Panc1 (cell line): ENCODE measurements around the gene ITPR2. TPM values are rescaled to one million over a fixed set of nuclear protein-coding genes. Genes with fewer than 3 reads are reported as not detected.

Experiments used
- ATAC-seq: fragments of 200-7000 bp; cut with Tn5 transposase; 2 replicates; pipeline ENCODE4 v1.9.1; 2020; ENCODE audit warnings: mild to moderate bottlenecking, moderate library complexity
- BruUV-seq: library from RNA; stranded (reverse); fragments of 400-500 nt; replicated peaks from 2 replicates; lab custom pipeline; 2021; lab: Mats Ljungman, UMichigan
- CTCF ChIA-PET: fragments of 300-600 bp; sonication (Branson Sonifier 250); formaldehyde crosslinking; loops from one replicate; lab custom pipeline; 2022; ENCODE audit warnings: antibody characterized with exemption; lab: Charles Lee
- POLR2A ChIA-PET: fragments of 300-600 bp; sonication (Branson Sonifier 250); formaldehyde crosslinking; loops from one replicate; lab custom pipeline; 2022; ENCODE audit warnings: antibody characterized with exemption; lab: Charles Lee
- DNase-seq: peaks from one replicate; pipeline ENCODE4 v3.0.0-alpha.2; 2010; ENCODE audit warnings: low read depth, low spot score
- H3K27ac ChIP-seq: 2 replicates; pipeline ENCODE4 v1.5.1; 2011; ENCODE audit warnings: mild to moderate bottlenecking, low read length, inconsistent platforms
- H3K27me3 ChIP-seq: fragments of 200-500 bp; sonication (Bioruptor generic); 2 replicates; pipeline ENCODE4 v1.6.0; 2014; ENCODE audit warnings: low read length, inconsistent platforms; ENCODE audit not compliant: control insufficient read depth, insufficient read depth
- H3K36me3 ChIP-seq: fragments of 200-500 bp; sonication (Bioruptor generic); 2 replicates; pipeline ENCODE4 v1.5.1; 2014; ENCODE audit warnings: inconsistent platforms, mild to moderate bottlenecking, low read length, moderate library complexity; ENCODE audit not compliant: control insufficient read depth, insufficient read depth
- H3K4me1 ChIP-seq: 2 replicates; pipeline ENCODE4 v1.5.1; 2011; ENCODE audit warnings: inconsistent platforms, mild to moderate bottlenecking, low read length, moderate library complexity; ENCODE audit not compliant: control insufficient read depth, insufficient read depth
- H3K4me3 ChIP-seq, 2 experiments: 2 replicates each; pipeline ENCODE4 v1.5.1; 2011 to 2012; ENCODE audit warnings: low read depth in 2 of 2, low read length in 2 of 2, mild to moderate bottlenecking in 2 of 2, inconsistent platforms in 1 of 2, moderate library complexity in 1 of 2
- H3K9me3 ChIP-seq: fragments of 200-500 bp; sonication (Bioruptor generic); 2 replicates; pipeline ENCODE4 v1.5.1; 2014; ENCODE audit warnings: low read depth, mild to moderate bottlenecking, inconsistent platforms, low read length, moderate library complexity; ENCODE audit not compliant: control insufficient read depth, insufficient read depth
- POLR2AphosphoS5 ChIP-seq: IDR thresholded peaks from 2 replicates; pipeline ENCODE4 v1.6.1; 2012; ENCODE audit warnings: mild to moderate bottlenecking, low read depth, low read length, moderate library complexity
- SIN3A ChIP-seq: IDR thresholded peaks from 2 replicates; pipeline ENCODE4 v1.6.1; 2012; ENCODE audit warnings: low read depth, mild to moderate bottlenecking, low read length, moderate library complexity, borderline replicate concordance; ENCODE audit not compliant: insufficient read depth
- TCF7L2 ChIP-seq: IDR thresholded peaks from 2 replicates; pipeline ENCODE4 v1.6.1; 2011; ENCODE audit warnings: mild to moderate bottlenecking, low read depth, low read length, inconsistent platforms
- in situ Hi-C: cut with HindIII; loops from 2 replicates; pipeline ENCODE4 v1.10.0; 2016; ENCODE audit warnings: low sequenced_read_pairs, low pct_unique_long_range_greater_than_20kb
- intact Hi-C: fragments of 100-400 bp; cut with micrococcal nuclease; formaldehyde crosslinking; loops from one replicate; pipeline ENCODE4 v1.10.0; 2022; ENCODE audit not compliant: unreplicated experiment
- total RNA-seq: library from RNA; stranded (reverse); gene quantifications from one replicate; pipeline ENCODE4 v1.2.1, GENCODE V29; 2021; ENCODE audit not compliant: unreplicated experiment
- TF ChIP-seq, protein P1 (sequence below): fragments of 450-650 bp; IDR thresholded peaks from 2 replicates; pipeline ENCODE4 v1.5.1; 2017; ENCODE audit warnings: mild to moderate bottlenecking
- TF ChIP-seq, protein P2 (sequence below), 2 experiments: IDR thresholded peaks; 2 replicates each; pipeline ENCODE4 v1.6.1; 2011 to 2012; ENCODE audit warnings: low read depth in 2 of 2, control low read depth in 1 of 2, low read length in 1 of 2, mild to moderate bottlenecking in 1 of 2, moderate library complexity in 1 of 2; ENCODE audit not compliant: insufficient read depth in 1 of 2

ITPR2 gene
- total RNA-seq, 1 experiment from 2014 or later: 41.8 TPM

- Histone ChIP-seq H3K4me1 (no peaks in the 10 kb centered on the region), H3K27ac (no peak overlapping the region), H3K36me3 (no peaks in the 10 kb centered on the region), H3K9me3 (no peaks in the 10 kb centered on the region), H3K4me3 (no peak overlapping the region), H3K27me3 (no peaks in the 10 kb centered on the region)
- intact Hi-C loops (no loop called here), in situ Hi-C loops (no loop called here)
- ChIA-PET POLR2A (no interaction called here), CTCF (no interaction called here)
- ATAC-seq: no peak
- no peak for DNase-seq
- no peak for TF ChIP-seq SIN3A
- no TSS peak for BruUV-seq
Measured at GRCh38 chr12:26410689-26411088, 422.3 kb downstream of the ITPR2 start.

DNA sequence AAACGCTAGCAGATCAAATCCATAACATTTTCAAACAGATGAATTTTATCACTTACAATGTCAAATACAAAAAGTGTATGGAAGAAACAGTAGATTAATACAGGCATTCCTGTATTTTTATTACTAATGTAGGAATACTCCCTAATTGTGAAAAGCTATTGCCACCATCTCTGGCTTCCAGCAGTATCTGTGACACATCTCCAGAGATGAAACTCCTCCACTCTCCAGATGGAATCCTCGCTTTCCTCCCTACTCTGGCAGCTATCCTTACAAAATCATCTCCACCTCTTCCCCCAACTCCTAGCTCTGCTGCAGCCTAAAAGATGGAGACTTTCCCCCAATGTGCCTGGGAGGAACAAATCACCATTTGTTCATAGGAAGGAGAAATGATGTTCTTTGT, 426.2 kb downstream of the ITPR2 start:
- Histone ChIP-seq H3K27me3 (no peaks in the 10 kb centered on the region), H3K4me3 (no peak overlapping the region), H3K27ac (no peak overlapping the region), H3K9me3 (no peaks in the 10 kb centered on the region), H3K36me3 (no peaks in the 10 kb centered on the region), H3K4me1 (no peaks in the 10 kb centered on the region)
- no TSS peak for BruUV-seq
- TF ChIP-seq TCF7L2 (no peak), POLR2AphosphoS5 (no peak), SIN3A (no peak)
- TF ChIP-seq, protein P1, sequence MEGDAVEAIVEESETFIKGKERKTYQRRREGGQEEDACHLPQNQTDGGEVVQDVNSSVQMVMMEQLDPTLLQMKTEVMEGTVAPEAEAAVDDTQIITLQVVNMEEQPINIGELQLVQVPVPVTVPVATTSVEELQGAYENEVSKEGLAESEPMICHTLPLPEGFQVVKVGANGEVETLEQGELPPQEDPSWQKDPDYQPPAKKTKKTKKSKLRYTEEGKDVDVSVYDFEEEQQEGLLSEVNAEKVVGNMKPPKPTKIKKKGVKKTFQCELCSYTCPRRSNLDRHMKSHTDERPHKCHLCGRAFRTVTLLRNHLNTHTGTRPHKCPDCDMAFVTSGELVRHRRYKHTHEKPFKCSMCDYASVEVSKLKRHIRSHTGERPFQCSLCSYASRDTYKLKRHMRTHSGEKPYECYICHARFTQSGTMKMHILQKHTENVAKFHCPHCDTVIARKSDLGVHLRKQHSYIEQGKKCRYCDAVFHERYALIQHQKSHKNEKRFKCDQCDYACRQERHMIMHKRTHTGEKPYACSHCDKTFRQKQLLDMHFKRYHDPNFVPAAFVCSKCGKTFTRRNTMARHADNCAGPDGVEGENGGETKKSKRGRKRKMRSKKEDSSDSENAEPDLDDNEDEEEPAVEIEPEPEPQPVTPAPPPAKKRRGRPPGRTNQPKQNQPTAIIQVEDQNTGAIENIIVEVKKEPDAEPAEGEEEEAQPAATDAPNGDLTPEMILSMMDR: no peak
- TF ChIP-seq, protein P2, sequence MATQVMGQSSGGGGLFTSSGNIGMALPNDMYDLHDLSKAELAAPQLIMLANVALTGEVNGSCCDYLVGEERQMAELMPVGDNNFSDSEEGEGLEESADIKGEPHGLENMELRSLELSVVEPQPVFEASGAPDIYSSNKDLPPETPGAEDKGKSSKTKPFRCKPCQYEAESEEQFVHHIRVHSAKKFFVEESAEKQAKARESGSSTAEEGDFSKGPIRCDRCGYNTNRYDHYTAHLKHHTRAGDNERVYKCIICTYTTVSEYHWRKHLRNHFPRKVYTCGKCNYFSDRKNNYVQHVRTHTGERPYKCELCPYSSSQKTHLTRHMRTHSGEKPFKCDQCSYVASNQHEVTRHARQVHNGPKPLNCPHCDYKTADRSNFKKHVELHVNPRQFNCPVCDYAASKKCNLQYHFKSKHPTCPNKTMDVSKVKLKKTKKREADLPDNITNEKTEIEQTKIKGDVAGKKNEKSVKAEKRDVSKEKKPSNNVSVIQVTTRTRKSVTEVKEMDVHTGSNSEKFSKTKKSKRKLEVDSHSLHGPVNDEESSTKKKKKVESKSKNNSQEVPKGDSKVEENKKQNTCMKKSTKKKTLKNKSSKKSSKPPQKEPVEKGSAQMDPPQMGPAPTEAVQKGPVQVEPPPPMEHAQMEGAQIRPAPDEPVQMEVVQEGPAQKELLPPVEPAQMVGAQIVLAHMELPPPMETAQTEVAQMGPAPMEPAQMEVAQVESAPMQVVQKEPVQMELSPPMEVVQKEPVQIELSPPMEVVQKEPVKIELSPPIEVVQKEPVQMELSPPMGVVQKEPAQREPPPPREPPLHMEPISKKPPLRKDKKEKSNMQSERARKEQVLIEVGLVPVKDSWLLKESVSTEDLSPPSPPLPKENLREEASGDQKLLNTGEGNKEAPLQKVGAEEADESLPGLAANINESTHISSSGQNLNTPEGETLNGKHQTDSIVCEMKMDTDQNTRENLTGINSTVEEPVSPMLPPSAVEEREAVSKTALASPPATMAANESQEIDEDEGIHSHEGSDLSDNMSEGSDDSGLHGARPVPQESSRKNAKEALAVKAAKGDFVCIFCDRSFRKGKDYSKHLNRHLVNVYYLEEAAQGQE (IDR thresholded peaks at IDR 0.05; ENCODE audit: insufficient read depth in 1 of 2, low read depth in 2 of 2, low read length in 1 of 2): no peak
- in situ Hi-C loops (no loop called here), intact Hi-C loops (no loop called here)
- no peak for ATAC-seq
- no peak for DNase-seq
- ChIA-PET POLR2A (interaction anchor here (0.5 kb wide), 1 partner anchor 285 kb away, joined by 3 read pairs; no protein-coding TSS in a partner anchor), CTCF (no interaction called here)

GRCh38 chr12:26406391-26406790, 426.6 kb downstream of the ITPR2 start:
- POLR2A ChIA-PET: interaction anchor here (0.5 kb wide), 1 partner anchor 285 kb away, joined by 3 read pairs; no protein-coding TSS in a partner anchor
- Histone ChIP-seq H3K9me3 (no peaks in the 10 kb centered on the region), H3K27me3 (no peaks in the 10 kb centered on the region), H3K4me1 (no peaks in the 10 kb centered on the region), H3K4me3 (no peak overlapping the region), H3K36me3 (no peaks in the 10 kb centered on the region), H3K27ac (no peak overlapping the region)
- in situ Hi-C loops (no loop called here), intact Hi-C loops (no loop called here)
- DNase-seq (no peak), ATAC-seq (no peak)
- BruUV-seq: no TSS peak
- TF ChIP-seq SIN3A: no peak
- TF ChIP-seq, protein P2 (IDR thresholded peaks at IDR 0.05; ENCODE audit: insufficient read depth in 1 of 2, low read depth in 2 of 2, low read length in 1 of 2): no peak
- no peak for TF ChIP-seq TCF7L2
- TF ChIP-seq, protein P1: no peak
- TF ChIP-seq POLR2AphosphoS5: no peak
- CTCF ChIA-PET: no interaction called here
